Neural crest cell (in vitro differentiated cells): ENCODE measurements around the gene NTM. TPM values are rescaled to one million over a fixed set of nuclear protein-coding genes. Genes with fewer than 3 reads are reported as not detected.

ENCODE experiments used
- DNase-seq: peaks from one replicate; pipeline ENCODE4 v3.0.0; 2021; ENCODE audit warnings: low read depth, mixed read lengths, low spot score
- H3K27ac Mint-ChIP-seq: one replicate; pipeline ENCODE4 v1.8.0; 2021; ENCODE audit warnings: mild to moderate bottlenecking, mixed read lengths; ENCODE audit not compliant: unreplicated experiment
- H3K27me3 Mint-ChIP-seq: 2 replicates; pipeline ENCODE4 v1.8.0; 2021; ENCODE audit warnings: low read depth, mild to moderate bottlenecking, mixed read lengths
- H3K36me3 Mint-ChIP-seq: 2 replicates; pipeline ENCODE4 v1.8.0; 2021; ENCODE audit warnings: low read depth, mild to moderate bottlenecking, mixed read lengths
- H3K4me1 Mint-ChIP-seq: 2 replicates; pipeline ENCODE4 v1.8.0; 2021; ENCODE audit warnings: mixed read lengths
- H3K4me3 Mint-ChIP-seq: one replicate; pipeline ENCODE4 v1.8.0; 2021; ENCODE audit warnings: mild to moderate bottlenecking, mixed read lengths
- H3K9me3 Mint-ChIP-seq: 2 replicates; pipeline ENCODE4 v1.8.0; 2021; ENCODE audit warnings: mixed read lengths
- total RNA-seq: library from RNA; stranded (reverse); gene quantifications from 2 replicates; pipeline ENCODE4 v1.2.1, GENCODE V29; 2021
- TF ChIP-seq, protein P1 (sequence below): fragments of 200-600 bp; sonication (generic); conservative IDR thresholded peaks from 2 replicates; pipeline ENCODE4 v1.5.0; 2021; ENCODE audit warnings: antibody characterized with exemption, mild to moderate bottlenecking

NTM gene
- total RNA-seq, 1 donor from 2014 or later = 11.3 TPM

DNA sequence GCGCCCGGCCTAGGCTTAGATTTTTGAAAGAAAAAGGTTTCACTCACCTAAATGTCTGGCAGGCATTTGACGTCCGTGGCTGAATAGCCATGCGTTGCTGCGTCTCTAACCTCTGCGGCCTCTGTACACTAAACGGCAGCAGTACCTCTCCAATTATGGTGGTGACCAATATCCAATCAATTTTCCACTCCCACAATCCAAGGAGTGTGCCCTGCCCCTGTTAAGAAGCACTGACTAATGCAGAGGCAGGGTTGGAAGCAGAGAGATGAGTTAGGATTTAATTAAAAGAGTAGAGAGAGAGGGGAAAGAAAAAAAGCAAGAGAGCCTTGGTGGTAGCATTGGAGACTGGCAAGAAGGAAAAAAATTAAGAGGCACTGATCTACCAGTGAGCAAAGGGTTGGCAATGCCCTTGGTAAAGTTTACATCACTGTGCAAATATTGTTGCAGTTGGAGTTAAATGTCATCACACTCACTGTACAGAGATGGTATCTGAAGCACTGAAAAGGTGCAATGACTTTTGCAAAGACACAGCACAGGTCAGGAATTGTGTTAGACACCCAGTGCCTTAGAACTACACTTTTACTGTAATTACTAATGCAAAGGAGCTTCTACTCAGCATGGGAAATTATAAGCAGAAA is 526.7 kb downstream of the NTM start:
- Mint-ChIP-seq H3K4me3 (no peak overlapping the region), H3K4me1 (no peaks in the 10 kb centered on the region), H3K9me3 (no peaks in the 10 kb centered on the region), H3K36me3 (no peaks in the 10 kb centered on the region), H3K27ac (no peak overlapping the region), H3K27me3 (no peaks in the 10 kb centered on the region)
- no peak for DNase-seq
- TF ChIP-seq, protein P1, sequence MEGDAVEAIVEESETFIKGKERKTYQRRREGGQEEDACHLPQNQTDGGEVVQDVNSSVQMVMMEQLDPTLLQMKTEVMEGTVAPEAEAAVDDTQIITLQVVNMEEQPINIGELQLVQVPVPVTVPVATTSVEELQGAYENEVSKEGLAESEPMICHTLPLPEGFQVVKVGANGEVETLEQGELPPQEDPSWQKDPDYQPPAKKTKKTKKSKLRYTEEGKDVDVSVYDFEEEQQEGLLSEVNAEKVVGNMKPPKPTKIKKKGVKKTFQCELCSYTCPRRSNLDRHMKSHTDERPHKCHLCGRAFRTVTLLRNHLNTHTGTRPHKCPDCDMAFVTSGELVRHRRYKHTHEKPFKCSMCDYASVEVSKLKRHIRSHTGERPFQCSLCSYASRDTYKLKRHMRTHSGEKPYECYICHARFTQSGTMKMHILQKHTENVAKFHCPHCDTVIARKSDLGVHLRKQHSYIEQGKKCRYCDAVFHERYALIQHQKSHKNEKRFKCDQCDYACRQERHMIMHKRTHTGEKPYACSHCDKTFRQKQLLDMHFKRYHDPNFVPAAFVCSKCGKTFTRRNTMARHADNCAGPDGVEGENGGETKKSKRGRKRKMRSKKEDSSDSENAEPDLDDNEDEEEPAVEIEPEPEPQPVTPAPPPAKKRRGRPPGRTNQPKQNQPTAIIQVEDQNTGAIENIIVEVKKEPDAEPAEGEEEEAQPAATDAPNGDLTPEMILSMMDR = no peak

DNA sequence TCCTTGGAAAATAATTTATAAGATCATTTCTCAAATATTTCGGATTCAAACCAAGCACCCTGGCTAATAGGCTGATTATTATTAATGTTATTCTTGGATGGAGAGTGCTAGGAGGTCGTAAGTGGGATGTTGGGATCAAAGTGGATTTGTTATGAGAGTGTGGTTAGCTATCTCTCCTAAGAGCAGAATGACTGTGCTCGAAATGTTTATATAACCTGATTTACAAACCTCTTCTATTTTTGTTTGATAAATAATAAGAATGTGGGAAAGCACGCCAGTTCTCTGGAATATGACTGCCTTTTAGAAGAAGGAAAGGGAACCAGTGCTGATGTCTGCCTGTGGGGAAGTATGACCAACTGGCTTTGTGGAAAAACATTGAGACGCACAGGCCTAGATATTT is 527.5 kb downstream of the NTM start:
- no peak for DNase-seq
- no peak overlapping the region for H3K27ac Mint-ChIP-seq
- H3K4me1 Mint-ChIP-seq = no peaks in the 10 kb centered on the region
- no peaks in the 10 kb centered on the region for H3K36me3 Mint-ChIP-seq
- H3K4me3 Mint-ChIP-seq = no peak overlapping the region
- H3K27me3 Mint-ChIP-seq = no peaks in the 10 kb centered on the region
- TF ChIP-seq, protein P1 = no peak
- no peaks in the 10 kb centered on the region for H3K9me3 Mint-ChIP-seq

DNA sequence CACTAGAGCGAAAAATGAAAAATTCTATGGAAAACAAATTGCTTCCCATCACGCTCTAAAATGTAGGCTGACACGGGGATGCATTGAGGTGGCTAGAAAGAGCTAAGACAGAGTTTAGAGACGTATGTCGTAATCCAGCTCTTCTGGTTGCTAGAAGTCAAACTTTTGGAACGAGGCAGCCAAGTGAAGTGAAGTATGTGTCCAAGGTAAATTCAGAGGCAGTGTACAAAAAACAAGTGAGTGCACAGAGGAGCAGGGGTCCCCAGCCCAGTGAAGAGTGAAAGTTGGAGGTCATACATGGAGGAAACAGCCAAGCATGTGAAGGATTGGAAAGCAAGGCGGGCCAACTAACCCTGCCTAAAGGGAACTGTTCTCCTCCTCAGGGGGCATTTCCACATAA is 528.5 kb downstream of the NTM start:
- H3K9me3 Mint-ChIP-seq = no peaks in the 10 kb centered on the region
- H3K27me3 Mint-ChIP-seq = no peaks in the 10 kb centered on the region
- TF ChIP-seq, protein P1 = no peak
- H3K4me3 Mint-ChIP-seq = no peak overlapping the region
- DNase-seq = no peak
- H3K27ac Mint-ChIP-seq = no peak overlapping the region
- H3K4me1 Mint-ChIP-seq = peaks cover 5% of the 10 kb centered on the region
- no peaks in the 10 kb centered on the region for H3K36me3 Mint-ChIP-seq

DNA sequence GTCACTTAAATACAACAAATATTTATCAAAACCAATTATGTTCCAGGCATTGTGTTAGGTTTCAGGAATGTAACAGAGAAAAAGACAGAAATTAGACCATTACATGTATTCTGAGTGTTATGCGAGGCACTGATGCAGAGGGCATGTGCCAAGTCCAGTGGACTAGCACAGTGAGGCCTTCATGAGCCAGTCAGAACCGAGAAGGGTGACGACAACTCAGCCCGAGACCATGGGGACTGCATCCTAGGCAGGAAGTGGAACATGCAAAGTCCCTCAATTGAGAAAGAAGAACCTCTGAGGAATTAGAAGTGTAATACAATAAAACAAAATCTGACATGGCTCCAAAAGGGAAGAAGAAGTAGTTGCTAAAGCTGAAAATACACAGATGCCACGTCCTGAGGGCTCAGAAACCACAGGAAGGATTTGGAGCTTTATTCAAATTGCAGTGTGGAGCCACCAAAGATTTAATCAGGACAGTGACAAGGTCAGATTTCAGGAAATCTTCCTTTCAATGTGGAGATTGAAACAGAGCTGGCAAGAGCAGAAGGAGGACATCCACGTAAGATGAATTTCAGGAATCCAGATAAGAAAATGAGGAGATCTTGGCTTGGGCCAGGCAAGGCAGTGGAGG is 529.6 kb downstream of the NTM start:
- no peak for DNase-seq
- H3K4me3 Mint-ChIP-seq = no peak overlapping the region
- H3K27me3 Mint-ChIP-seq = no peaks in the 10 kb centered on the region
- peaks cover 5% of the 10 kb centered on the region for H3K4me1 Mint-ChIP-seq
- no peaks in the 10 kb centered on the region for H3K9me3 Mint-ChIP-seq
- TF ChIP-seq, protein P1 = no peak
- H3K27ac Mint-ChIP-seq = no peak overlapping the region
- no peaks in the 10 kb centered on the region for H3K36me3 Mint-ChIP-seq

DNA sequence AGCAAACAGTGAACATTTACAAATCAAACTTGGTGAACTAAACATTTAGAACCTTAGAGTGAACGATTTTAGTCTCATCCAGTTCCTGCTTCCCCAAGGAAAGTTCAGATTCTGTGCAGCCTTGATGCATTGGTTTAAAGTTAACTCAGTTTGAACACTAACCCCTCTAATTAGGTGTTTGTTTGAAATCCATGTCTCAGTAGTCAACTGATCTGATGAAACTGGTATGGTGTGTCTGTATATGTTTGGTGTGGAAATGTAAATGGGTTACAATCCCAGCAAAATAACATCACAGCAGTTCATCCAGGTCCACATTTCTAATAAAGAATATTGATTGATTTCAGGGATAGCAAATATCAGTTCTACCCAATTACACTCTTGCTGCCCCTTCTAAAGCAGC is 532.0 kb downstream of the NTM start:
- H3K4me1 Mint-ChIP-seq = peaks cover 5% of the 10 kb centered on the region

More for the DNA sequence above, 532.0 kb downstream of the NTM start:
- Mint-ChIP-seq H3K27ac (no peak overlapping the region), H3K4me3 (no peak overlapping the region), H3K36me3 (no peaks in the 10 kb centered on the region), H3K9me3 (no peaks in the 10 kb centered on the region), H3K27me3 (peaks cover 9% of the 10 kb centered on the region)
- no peak for DNase-seq
- TF ChIP-seq, protein P1 = no peak
